Neural progenitor cell (in vitro differentiated cells): ENCODE results near the gene TNRC6C. TPM values are rescaled to one million over a fixed set of nuclear protein-coding genes. Genes with fewer than 3 reads are reported as not detected.

Experiments
- DNase-seq: peaks from one replicate; pipeline ENCODE4 v3.0.0-alpha.2; 2016; ENCODE audit warnings: low spot score
- H2AFZ ChIP-seq: fragments of 200-600 bp; sonication (generic); replicated peaks from 2 replicates; pipeline ENCODE4 v1.6.1; 2016; ENCODE audit warnings: antibody characterized with exemption
- H3F3A ChIP-seq: fragments of 200-600 bp; sonication (generic); 2 replicates; pipeline ENCODE4 v1.6.1; 2016; ENCODE audit warnings: antibody characterized with exemption, low read depth
- H3K27ac ChIP-seq: fragments of 200-600 bp; sonication (generic); 2 replicates; pipeline ENCODE4 v1.5.1; 2016; ENCODE audit warnings: mild to moderate bottlenecking
- H3K27me3 ChIP-seq: fragments of 200-600 bp; sonication (generic); 2 replicates; pipeline ENCODE4 v1.6.1; 2016; ENCODE audit warnings: mild to moderate bottlenecking, moderate library complexity
- H3K36me3 ChIP-seq: fragments of 200-600 bp; sonication (generic); 2 replicates; pipeline ENCODE4 v1.5.1; 2016
- H3K4me1 ChIP-seq: fragments of 200-600 bp; sonication (generic); 2 replicates; pipeline ENCODE4 v1.6.1; 2016; ENCODE audit warnings: mixed run types
- H3K4me2 ChIP-seq: fragments of 200-600 bp; sonication (generic); 2 replicates; pipeline ENCODE4 v1.6.1; 2016
- H3K4me3 ChIP-seq: fragments of 200-600 bp; sonication (generic); 2 replicates; pipeline ENCODE4 v1.5.1; 2016
- H3K79me2 ChIP-seq: fragments of 200-600 bp; sonication (generic); 2 replicates; pipeline ENCODE4 v1.6.1; 2016; ENCODE audit warnings: low read depth
- H3K9ac ChIP-seq: fragments of 200-600 bp; sonication (generic); 2 replicates; pipeline ENCODE4 v1.6.1; 2016
- H3K9me3 ChIP-seq: fragments of 200-600 bp; sonication (generic); 2 replicates; pipeline ENCODE4 v1.5.1; 2016; ENCODE audit warnings: low read depth
- H4K20me1 ChIP-seq: fragments of 200-600 bp; sonication (generic); 2 replicates; pipeline ENCODE4 v1.6.1; 2016; ENCODE audit warnings: low read depth
- H3K27ac Mint-ChIP-seq: 3 replicates; pipeline ENCODE4 v1.8.0; 2021; ENCODE audit warnings: mixed read lengths
- H3K27me3 Mint-ChIP-seq: 2 replicates; pipeline ENCODE4 v1.8.0; 2022; ENCODE audit warnings: low read depth, mild to moderate bottlenecking, inconsistent platforms, moderate library complexity, mixed read lengths; ENCODE audit not compliant: insufficient read depth
- H3K36me3 Mint-ChIP-seq: 3 replicates; pipeline ENCODE4 v1.8.0; 2021; ENCODE audit warnings: mixed read lengths
- H3K4me1 Mint-ChIP-seq: 3 replicates; pipeline ENCODE4 v1.8.0; 2021; ENCODE audit warnings: mixed read lengths
- H3K4me3 Mint-ChIP-seq: 3 replicates; pipeline ENCODE4 v1.8.0; 2021; ENCODE audit warnings: mild to moderate bottlenecking, moderate library complexity, mixed read lengths
- H3K9me3 Mint-ChIP-seq: 3 replicates; pipeline ENCODE4 v1.8.0; 2020; ENCODE audit warnings: mixed read lengths
- CTCF ChIP-seq: fragments of 200-600 bp; sonication (generic); IDR thresholded peaks from 2 replicates; pipeline ENCODE4 v1.5.1; 2017; ENCODE audit warnings: antibody characterized with exemption, mild to moderate bottlenecking
- EZH2 ChIP-seq: fragments of 200-600 bp; sonication (generic); IDR thresholded peaks from 2 replicates; pipeline ENCODE4 v1.6.1; 2017; ENCODE audit warnings: antibody characterized with exemption, mild to moderate bottlenecking, moderate library complexity
- EZH2phosphoT487 ChIP-seq: fragments of 200-600 bp; sonication (generic); IDR thresholded peaks from 2 replicates; pipeline ENCODE4 v1.6.1; 2017; ENCODE audit warnings: antibody characterized with exemption
- small RNA-seq: library from RNA; depleted of rRNA; stranded (forward); fragments of <200 nt; gene quantifications from one replicate; pipeline ENCODE3, GENCODE V24; 2015
- total RNA-seq: library from RNA; depleted of rRNA; stranded (reverse); fragments of >200 nt; gene quantifications from 2 replicates; pipeline ENCODE4 v1.2.3, GENCODE V29; 2015; ENCODE audit warnings: low replicate concordance

Gene TNRC6C
- total RNA-seq, 1 donor from 2014 or later, result 14.9 TPM

DNA sequence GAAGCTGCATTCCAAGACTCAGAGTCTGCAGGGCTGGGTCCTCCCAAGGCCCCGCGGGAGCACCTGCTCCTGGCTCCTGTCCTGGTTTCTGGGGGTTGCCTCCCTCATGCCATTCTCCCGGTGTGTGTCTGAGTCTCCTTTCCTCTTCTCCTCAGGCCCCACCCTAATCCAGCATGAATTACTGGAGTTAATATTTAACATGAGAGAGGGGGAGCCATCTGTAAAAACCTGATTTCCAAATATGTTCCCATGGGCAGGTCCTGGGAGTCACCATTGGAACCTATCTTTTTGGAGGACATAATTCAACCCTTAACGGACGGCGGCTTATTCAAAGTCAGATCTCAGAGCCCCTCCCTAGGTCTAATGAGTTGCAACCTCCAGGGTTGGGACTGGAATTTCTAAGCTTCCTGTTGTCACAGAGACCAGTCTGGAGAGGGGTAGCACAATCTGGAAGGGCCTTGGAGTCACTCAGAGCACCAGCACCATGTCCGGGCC lies 193.1 kb downstream of the TNRC6C start:
- peaks cover 10% of the 10 kb centered on the region for H3K4me1 Mint-ChIP-seq
- DNase-seq, result no peak
- peaks cover 3% of the 10 kb centered on the region for H3F3A ChIP-seq
- H3K36me3 Mint-ChIP-seq, result no peaks in the 10 kb centered on the region
- no peak overlapping the region for H3K27ac Mint-ChIP-seq
- H3K36me3 ChIP-seq, result no peaks in the 10 kb centered on the region
- TF ChIP-seq EZH2 (no peak), CTCF (no peak)
- H3K27me3 ChIP-seq, result no peaks in the 10 kb centered on the region
- H3K9ac ChIP-seq, result no peak overlapping the region
- H3K9me3 Mint-ChIP-seq, result no peaks in the 10 kb centered on the region
- H3K79me2 ChIP-seq, result no peaks in the 10 kb centered on the region
- H3K4me2 ChIP-seq, result no peak overlapping the region
- peaks cover 5% of the 10 kb centered on the region for H3K27me3 Mint-ChIP-seq
- peaks cover 5% of the 10 kb centered on the region for H3K4me1 ChIP-seq
- H3K9me3 ChIP-seq, result no peaks in the 10 kb centered on the region
- H3K27ac ChIP-seq, result no peak overlapping the region
- no peak overlapping the region for H3K4me3 Mint-ChIP-seq
- H3K4me3 ChIP-seq, result no peak overlapping the region
- peak overlapping the region; percentile 93 for H2AFZ ChIP-seq
- no peaks in the 10 kb centered on the region for H4K20me1 ChIP-seq

DNA sequence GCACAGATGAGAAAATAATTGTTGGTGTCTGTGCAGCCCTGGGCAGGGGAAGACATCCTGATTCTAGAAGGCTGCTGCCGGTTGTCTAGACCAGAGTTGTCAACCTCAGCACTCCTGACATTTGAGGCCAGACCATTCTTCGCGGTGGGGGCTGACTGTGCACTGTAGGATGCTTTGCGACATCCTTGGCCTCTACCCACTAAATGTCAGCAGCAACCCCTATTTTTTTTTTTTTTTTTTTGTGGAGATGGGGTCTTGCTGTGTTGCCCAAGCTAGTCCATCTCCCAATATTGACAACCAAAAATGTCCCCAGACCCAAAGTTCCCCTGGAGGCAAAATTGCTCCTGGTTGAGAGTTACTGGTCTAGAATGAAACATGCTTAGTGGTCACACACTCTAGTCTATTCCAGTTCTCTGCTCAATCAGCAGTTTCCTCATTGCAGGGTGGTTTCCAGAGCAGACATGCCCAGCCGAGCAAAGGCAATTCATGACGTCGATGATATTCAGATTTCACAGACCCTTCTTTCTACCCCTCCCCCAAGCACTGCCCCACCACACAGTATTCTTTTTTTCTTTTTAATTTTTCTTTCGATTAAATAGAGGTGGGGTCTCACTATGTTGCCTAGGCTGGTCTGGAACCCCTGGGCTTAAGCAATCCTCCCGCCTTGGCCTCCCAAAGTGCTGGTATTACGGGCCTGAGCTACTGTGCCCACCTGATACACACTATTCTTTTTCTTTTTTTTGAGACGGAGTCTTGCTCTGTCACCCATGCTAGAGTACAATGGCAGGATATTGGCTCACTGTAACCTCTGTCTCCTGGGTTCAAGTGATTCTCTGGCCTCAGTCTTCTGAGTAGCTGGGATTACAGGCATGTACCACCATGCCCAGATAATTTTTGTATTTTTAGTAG lies 196.7 kb downstream of the TNRC6C start:
- no peak for DNase-seq
- H3K27ac Mint-ChIP-seq, result no peak overlapping the region

More for the DNA sequence above, 196.7 kb downstream of the TNRC6C start:
- no peaks in the 10 kb centered on the region for H4K20me1 ChIP-seq
- H3K9ac ChIP-seq, result no peak overlapping the region
- H3K27me3 Mint-ChIP-seq, result peaks cover 4% of the 10 kb centered on the region
- peaks cover 3% of the 10 kb centered on the region for H3F3A ChIP-seq
- H3K4me2 ChIP-seq, result no peak overlapping the region
- H3K4me1 ChIP-seq, result peaks cover 5% of the 10 kb centered on the region
- H3K9me3 Mint-ChIP-seq, result no peaks in the 10 kb centered on the region
- H3K4me3 Mint-ChIP-seq, result no peak overlapping the region
- no peaks in the 10 kb centered on the region for H3K36me3 ChIP-seq
- H3K4me3 ChIP-seq, result no peak overlapping the region
- no peak overlapping the region for H2AFZ ChIP-seq
- H3K36me3 Mint-ChIP-seq, result no peaks in the 10 kb centered on the region
- no peaks in the 10 kb centered on the region for H3K27me3 ChIP-seq
- no peaks in the 10 kb centered on the region for H3K79me2 ChIP-seq
- TF ChIP-seq CTCF (no peak), EZH2phosphoT487 (no peak), EZH2 (no peak)
- no peak overlapping the region for H3K27ac ChIP-seq
- H3K4me1 Mint-ChIP-seq, result peaks cover 8% of the 10 kb centered on the region
- H3K9me3 ChIP-seq, result no peaks in the 10 kb centered on the region

Small RNA genes within 50 kb of the gene (small RNA-seq; reads per million reads assigned to genes)
- gene RNU1-80P (not detected), gene RNU6-625P (not detected)

Other genes with a start within 250 kb of the TNRC6C start
- gene TMC6, start 170.1 kb downstream of the TNRC6C start, total RNA-seq, result 6.9 and 16.8 TPM in 2 replicates
- gene TMC8, start 172.1 kb downstream of the TNRC6C start, total RNA-seq, result 0.09 TPM in 1 of 2 replicates, not detected in the other
- gene C17orf99, start 187.7 kb downstream of the TNRC6C start, total RNA-seq, result not detected in 2 replicates
- 6.2 and 19.8 TPM in 2 replicates for gene SYNGR2, start 209.9 kb downstream of the TNRC6C start, total RNA-seq
- 27.3 and 61.7 TPM in 2 replicates for gene TK1, start 228.3 kb downstream of the TNRC6C start, total RNA-seq
- gene AFMID, start 228.7 kb downstream of the TNRC6C start, total RNA-seq, result 76.8 and 78.4 TPM in 2 replicates